GM13977 (cell line): ENCODE measurements around the gene HOXA10.

Source experiments
- DNase-seq: peaks from one replicate; pipeline ENCODE4 v3.0.0; 2012; ENCODE audit warnings: low spot score
- CTCF ChIP-seq: IDR thresholded peaks from 2 replicates; pipeline ENCODE4 v1.5.1; 2012; ENCODE audit warnings: mild to moderate bottlenecking, control low read depth; ENCODE audit not compliant: insufficient read depth; ENCODE audit errors: extremely low read depth, missing control alignments
- in situ Hi-C: fragments of 300-500 bp; cut with MboI; formaldehyde crosslinking; loops from one replicate; pipeline ENCODE4 v1.12.0; 2022; ENCODE audit warnings: low sequenced_read_pairs, low pct_unique_long_range_greater_than_20kb, mixed read lengths, inconsistent platforms; ENCODE audit not compliant: unreplicated experiment

The HOXA10 gene

GRCh38 chr7:27169658-27170425 lies 4.3 kb downstream of the HOXA10 start:
- no peak for TF ChIP-seq CTCF
- in situ Hi-C loops, result loop anchor here (10.0 to 25.0 kb wide), 2 partner anchors 808 to 1315 kb away; no protein-coding TSS in a partner anchor
- DNase-seq, result no peak

GRCh38 chr7:27168265-27168947 lies 5.7 kb downstream of the HOXA10 start:
- in situ Hi-C loops, result loop anchor here (10.0 to 25.0 kb wide), 2 partner anchors 806 to 1314 kb away; no protein-coding TSS in a partner anchor
- DNase-seq, result no peak
- no peak for TF ChIP-seq CTCF

GRCh38 chr7:27167916-27168264 lies 6.2 kb downstream of the HOXA10 start:
- TF ChIP-seq CTCF, result no peak
- DNase-seq, result no peak
- in situ Hi-C loops, result loop anchor here (10.0 to 25.0 kb wide), 2 partner anchors 806 to 1313 kb away; no protein-coding TSS in a partner anchor

GRCh38 chr7:27166531-27167505 lies 7.3 kb downstream of the HOXA10 start:
- TF ChIP-seq CTCF, result no peak
- in situ Hi-C loops, result loop anchor here (10.0 to 25.0 kb wide), 2 partner anchors 805 to 1312 kb away; no protein-coding TSS in a partner anchor
- no peak for DNase-seq

- in situ Hi-C loops, result loop anchor here (10.0 to 25.0 kb wide), 2 partner anchors 804 to 1311 kb away; no protein-coding TSS in a partner anchor
- no peak for DNase-seq
- TF ChIP-seq CTCF, result no peak
Measured at GRCh38 chr7:27165996-27166530, 8.1 kb downstream of the HOXA10 start.
